OCI-LY3 (cell line): ENCODE measurements around the gene HOXA5.

Experiments used
- H2AFZ ChIP-seq: fragments of 200-600, 300-600 bp; shearing (Covaris generic); 2 replicates; pipeline ENCODE4 v1.6.0; 2014; ENCODE audit warnings: antibody characterized with exemption, low read depth, low read length
- H3K27ac ChIP-seq: fragments of 200-600, 300-600 bp; sonication (generic); 2 replicates; pipeline ENCODE4 v1.5.1; 2014; ENCODE audit warnings: mild to moderate bottlenecking, low read length, moderate library complexity, mixed read lengths
- H3K27me3 ChIP-seq: fragments of 200-600, 300-600 bp; sonication (generic); 2 replicates; pipeline ENCODE4 v1.6.1; 2014; ENCODE audit warnings: low read depth, low read length, mixed read lengths
- H3K36me3 ChIP-seq: fragments of 200-600, 300-600 bp; sonication (generic); replicated peaks from 2 replicates; pipeline ENCODE3; 2014; ENCODE audit warnings: low read depth, low read length, mixed read lengths
- H3K4me1 ChIP-seq: fragments of 300-600, 200-600 bp; sonication (generic); 2 replicates; pipeline ENCODE4 v1.6.1; 2014; ENCODE audit warnings: low read length, mixed read lengths
- H3K4me2 ChIP-seq: fragments of 200-600, 300-600 bp; sonication (generic); 2 replicates; pipeline ENCODE4 v1.6.1; 2014; ENCODE audit warnings: low read length, mixed read lengths
- H3K4me3 ChIP-seq: fragments of 300-600, 200-600 bp; sonication (generic); 2 replicates; pipeline ENCODE4 v1.5.1; 2014; ENCODE audit warnings: antibody characterized with exemption, mild to moderate bottlenecking, low read length, moderate library complexity
- H3K79me2 ChIP-seq: fragments of 300-600, 200-600 bp; shearing (Covaris generic); 2 replicates; pipeline ENCODE4 v1.6.1; 2014; ENCODE audit warnings: mild to moderate bottlenecking, low read length, mixed read lengths
- H3K9ac ChIP-seq: fragments of 300-600, 200-600 bp; shearing (Covaris generic); 2 replicates; pipeline ENCODE4 v1.6.0; 2014; ENCODE audit warnings: mild to moderate bottlenecking, low read length, moderate library complexity
- H3K9me3 ChIP-seq: fragments of 200-600, 300-600 bp; shearing (Covaris generic); 2 replicates; pipeline ENCODE4 v1.6.1; 2014; ENCODE audit warnings: low read length, mixed read lengths; ENCODE audit not compliant: insufficient read depth
- H4K20me1 ChIP-seq: fragments of 200-600, 300-600 bp; sonication (generic); 2 replicates; pipeline ENCODE4 v1.6.1; 2016; ENCODE audit warnings: low read length, mixed read lengths; ENCODE audit not compliant: insufficient read depth
- EZH2phosphoT487 ChIP-seq: fragments of 200-600 bp; shearing (Covaris generic); IDR thresholded peaks from 2 replicates; pipeline ENCODE4 v1.6.1; 2018; ENCODE audit warnings: antibody characterized with exemption, mixed run types, low read depth
- TF ChIP-seq, protein P1 (sequence below): fragments of 200-600, 300-600 bp; sonication (generic); IDR thresholded peaks from 2 replicates; pipeline ENCODE4 v1.5.1; 2014; ENCODE audit warnings: antibody characterized with exemption, low read length, low read depth

The HOXA5 gene

DNA sequence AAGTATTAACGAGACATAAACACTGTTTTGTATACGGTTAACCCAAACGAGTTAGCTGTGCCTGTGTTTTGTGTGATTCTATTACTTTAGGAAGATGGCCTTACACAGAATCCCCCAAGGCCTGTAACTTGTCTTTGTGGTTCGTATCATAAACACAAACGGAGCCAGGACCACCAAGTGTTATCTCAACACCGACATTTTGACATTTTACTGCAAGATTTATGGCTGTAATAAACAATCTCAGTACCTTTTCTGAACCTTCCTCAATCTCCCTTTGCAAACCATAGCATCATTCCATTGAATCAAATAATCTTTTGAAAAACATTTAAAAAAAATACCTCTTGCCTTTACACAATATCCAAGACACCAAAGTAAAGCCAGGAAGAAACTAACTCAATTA lies 10.5 kb downstream of the HOXA5 start:
- Histone ChIP-seq H3K4me3 (no peak overlapping the region), H3K4me2 (no peak overlapping the region), H3K27me3 (peaks cover 5% of the 10 kb centered on the region)

GRCh38 chr7:27132214-27132613 lies 11.3 kb downstream of the HOXA5 start:
- Histone ChIP-seq H3K4me3 (no peak overlapping the region), H3K4me1 (peaks cover 28% of the 10 kb centered on the region), H4K20me1 (peaks cover 7% of the 10 kb centered on the region; the same call in 1 of the 2 replicates), H3K27ac (no peak overlapping the region), H3K27me3 (no peaks in the 10 kb centered on the region; the same call in 1 of the 2 replicates), H3K36me3 (no peaks in the 10 kb centered on the region), H3K4me2 (no peak overlapping the region), H3K9me3 (no peaks in the 10 kb centered on the region), H3K79me2 (no peaks in the 10 kb centered on the region), H2AFZ (no peak overlapping the region), H3K9ac (no peak overlapping the region)
- TF ChIP-seq, protein P1, sequence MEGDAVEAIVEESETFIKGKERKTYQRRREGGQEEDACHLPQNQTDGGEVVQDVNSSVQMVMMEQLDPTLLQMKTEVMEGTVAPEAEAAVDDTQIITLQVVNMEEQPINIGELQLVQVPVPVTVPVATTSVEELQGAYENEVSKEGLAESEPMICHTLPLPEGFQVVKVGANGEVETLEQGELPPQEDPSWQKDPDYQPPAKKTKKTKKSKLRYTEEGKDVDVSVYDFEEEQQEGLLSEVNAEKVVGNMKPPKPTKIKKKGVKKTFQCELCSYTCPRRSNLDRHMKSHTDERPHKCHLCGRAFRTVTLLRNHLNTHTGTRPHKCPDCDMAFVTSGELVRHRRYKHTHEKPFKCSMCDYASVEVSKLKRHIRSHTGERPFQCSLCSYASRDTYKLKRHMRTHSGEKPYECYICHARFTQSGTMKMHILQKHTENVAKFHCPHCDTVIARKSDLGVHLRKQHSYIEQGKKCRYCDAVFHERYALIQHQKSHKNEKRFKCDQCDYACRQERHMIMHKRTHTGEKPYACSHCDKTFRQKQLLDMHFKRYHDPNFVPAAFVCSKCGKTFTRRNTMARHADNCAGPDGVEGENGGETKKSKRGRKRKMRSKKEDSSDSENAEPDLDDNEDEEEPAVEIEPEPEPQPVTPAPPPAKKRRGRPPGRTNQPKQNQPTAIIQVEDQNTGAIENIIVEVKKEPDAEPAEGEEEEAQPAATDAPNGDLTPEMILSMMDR = no peak
- no peak for TF ChIP-seq EZH2phosphoT487

More for the DNA sequence above, 10.5 kb downstream of the HOXA5 start:
- H3K79me2 ChIP-seq = no peaks in the 10 kb centered on the region
- no peaks in the 10 kb centered on the region for H3K9me3 ChIP-seq
- peaks cover 7% of the 10 kb centered on the region; the same call in 1 of the 2 replicates for H4K20me1 ChIP-seq
- TF ChIP-seq, protein P1 = no peak
- TF ChIP-seq EZH2phosphoT487 = no peak
- no peaks in the 10 kb centered on the region for H3K36me3 ChIP-seq
- H3K9ac ChIP-seq = no peak overlapping the region
- H3K27ac ChIP-seq = no peak overlapping the region
- no peak overlapping the region for H2AFZ ChIP-seq
- H3K4me1 ChIP-seq = peaks cover 28% of the 10 kb centered on the region

DNA sequence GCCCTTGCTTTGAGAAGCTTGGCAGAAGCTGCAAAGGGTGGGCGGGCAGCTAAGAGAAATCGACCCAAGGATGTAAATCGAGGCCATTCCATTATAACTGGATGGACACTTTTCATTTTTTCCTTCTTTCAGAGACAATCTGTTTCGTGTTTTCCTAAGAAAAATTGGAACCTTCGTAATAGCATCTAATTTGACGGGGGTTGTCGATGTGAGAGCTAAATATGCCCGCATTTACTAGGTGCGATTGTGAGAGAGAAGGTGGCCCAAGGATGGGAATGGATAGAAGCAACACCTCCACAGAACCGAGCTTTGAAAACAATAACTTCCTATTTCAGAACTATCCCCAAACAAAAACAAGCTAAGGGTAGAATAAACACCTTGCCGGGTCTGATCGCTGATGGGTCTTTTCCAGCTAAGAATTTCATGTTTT lies 12.1 kb downstream of the HOXA5 start:
- no peak overlapping the region for H2AFZ ChIP-seq
- H4K20me1 ChIP-seq = peaks cover 7% of the 10 kb centered on the region; the same call in 1 of the 2 replicates
- no peaks in the 10 kb centered on the region for H3K9me3 ChIP-seq
- no peak overlapping the region for H3K9ac ChIP-seq
- H3K36me3 ChIP-seq = no peaks in the 10 kb centered on the region
- H3K79me2 ChIP-seq = no peaks in the 10 kb centered on the region
- H3K27me3 ChIP-seq = no peaks in the 10 kb centered on the region; the same call in 1 of the 2 replicates
- TF ChIP-seq, protein P1 = no peak
- TF ChIP-seq EZH2phosphoT487 = no peak
- H3K4me2 ChIP-seq = no peak overlapping the region
- no peak overlapping the region for H3K4me3 ChIP-seq
- peaks cover 25% of the 10 kb centered on the region for H3K4me1 ChIP-seq
- H3K27ac ChIP-seq = no peak overlapping the region

DNA sequence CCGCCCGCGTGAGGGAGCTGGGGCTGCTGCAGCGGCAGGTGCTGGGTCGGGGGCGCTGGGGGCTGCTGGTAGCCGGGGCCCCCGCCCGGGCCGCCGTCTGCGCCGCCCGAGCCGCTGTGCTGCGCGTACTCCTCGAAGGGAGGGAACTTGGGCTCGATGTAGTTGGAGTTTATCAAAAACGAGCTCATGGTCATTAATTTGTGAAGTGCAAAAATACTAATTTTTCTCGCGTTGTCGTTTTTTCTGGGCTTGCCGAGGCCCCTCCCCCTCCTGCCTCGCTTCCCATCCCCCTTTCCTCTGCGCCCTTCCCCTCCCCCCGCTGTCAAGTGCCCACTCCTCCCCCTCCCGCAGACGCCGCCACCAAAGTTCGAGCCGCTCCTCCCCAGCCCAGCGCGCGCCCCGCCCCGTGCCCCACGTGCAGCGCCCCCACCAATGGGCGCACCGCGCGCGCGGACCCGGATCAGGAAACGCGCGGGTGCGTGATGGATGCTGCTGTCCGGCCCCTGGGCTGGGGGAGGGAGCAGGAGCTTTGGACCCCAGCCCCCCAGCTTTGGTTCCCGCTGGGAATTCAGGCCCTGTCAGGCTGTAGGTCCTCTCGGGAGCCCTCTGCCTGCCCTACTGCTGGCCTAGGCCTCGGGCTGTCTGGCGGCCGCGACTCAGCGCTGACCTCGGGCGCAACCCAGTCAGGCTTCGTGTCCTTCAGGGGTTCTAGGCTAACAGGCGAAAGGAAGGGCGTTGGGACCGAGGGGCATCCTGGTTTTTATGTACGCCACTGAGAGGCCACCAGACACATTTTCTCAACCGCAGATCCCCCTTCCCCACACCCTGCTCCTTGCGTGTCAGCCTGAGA lies 12.7 kb downstream of the HOXA5 start, which contains the start of gene HOXA4:
Gene HOXA4 (minus strand): TSS at position 218 of the 850 bp plus-strand sequence. CDS start 24 bp downstream, at position 194.
- Histone ChIP-seq H3K27ac (no peak within 1 kb of the TSS), H3K9ac (no peak within 1 kb of the TSS), H3K27me3 (no peaks in the 10 kb centered on the region; the same call in 1 of the 2 replicates), H3K36me3 (no peaks in the 10 kb centered on the region), H3K4me2 (no peak within 1 kb of the TSS), H3K4me1 (peaks cover 20% of the 10 kb centered on the region), H3K79me2 (no peaks in the 10 kb centered on the region), H3K9me3 (no peaks in the 10 kb centered on the region), H4K20me1 (peaks cover 7% of the 10 kb centered on the region; the same call in 1 of the 2 replicates), H3K4me3 (no peak within 1 kb of the TSS), H2AFZ (no peak within 1 kb of the TSS)
- no peak for TF ChIP-seq EZH2phosphoT487
- TF ChIP-seq, protein P1 = no peak
